Measurements from ENCODE around the gene SCN9A.
"Not testable (repeated sequence)": the region's sequence is repeated elsewhere in the genome, so short reads cannot be mapped to it uniquely, and the experiment has no call there.

Gene SCN9A

DNA sequence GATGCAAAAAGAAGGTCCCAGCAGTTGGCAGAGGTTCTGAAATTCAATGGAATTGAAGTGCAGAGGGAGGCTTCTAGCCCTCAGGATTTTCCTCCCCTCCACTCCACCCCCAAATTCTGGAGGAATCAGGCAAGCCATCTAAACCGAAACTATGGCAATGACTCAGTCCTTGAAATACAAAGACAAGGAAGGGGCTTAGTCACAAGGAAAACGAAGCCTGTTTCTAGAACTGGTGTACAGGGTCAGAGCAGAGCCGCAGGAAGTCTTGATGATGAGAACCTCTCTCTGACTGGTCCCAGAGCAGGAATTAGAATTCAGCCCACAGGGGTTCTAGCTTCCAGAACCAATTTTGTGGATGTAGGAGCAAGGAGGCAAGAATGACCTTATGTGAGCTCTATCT lies 136.2 kb downstream of the SCN9A start:
- no peak for DNase-seq

DNA sequence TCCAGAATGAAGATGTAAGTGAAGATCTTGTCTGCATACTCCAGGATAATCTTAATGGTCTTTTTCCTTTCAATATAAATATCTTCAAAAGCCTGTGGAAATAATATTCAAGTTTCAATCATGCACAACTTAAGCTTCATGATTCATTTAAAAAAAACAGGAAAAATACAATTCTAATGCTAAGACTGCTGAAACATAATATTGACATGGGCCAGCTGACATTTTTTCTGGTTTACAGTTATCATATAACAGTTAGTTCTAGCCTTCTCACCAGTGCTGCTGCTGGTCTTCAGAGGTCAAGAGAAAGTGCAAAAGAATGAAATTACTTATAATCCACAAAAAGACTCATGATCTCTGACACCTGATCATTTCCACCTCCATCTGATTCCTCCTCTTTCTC lies 137.6 kb downstream of the SCN9A start:
- DNase-seq = no peak

DNA sequence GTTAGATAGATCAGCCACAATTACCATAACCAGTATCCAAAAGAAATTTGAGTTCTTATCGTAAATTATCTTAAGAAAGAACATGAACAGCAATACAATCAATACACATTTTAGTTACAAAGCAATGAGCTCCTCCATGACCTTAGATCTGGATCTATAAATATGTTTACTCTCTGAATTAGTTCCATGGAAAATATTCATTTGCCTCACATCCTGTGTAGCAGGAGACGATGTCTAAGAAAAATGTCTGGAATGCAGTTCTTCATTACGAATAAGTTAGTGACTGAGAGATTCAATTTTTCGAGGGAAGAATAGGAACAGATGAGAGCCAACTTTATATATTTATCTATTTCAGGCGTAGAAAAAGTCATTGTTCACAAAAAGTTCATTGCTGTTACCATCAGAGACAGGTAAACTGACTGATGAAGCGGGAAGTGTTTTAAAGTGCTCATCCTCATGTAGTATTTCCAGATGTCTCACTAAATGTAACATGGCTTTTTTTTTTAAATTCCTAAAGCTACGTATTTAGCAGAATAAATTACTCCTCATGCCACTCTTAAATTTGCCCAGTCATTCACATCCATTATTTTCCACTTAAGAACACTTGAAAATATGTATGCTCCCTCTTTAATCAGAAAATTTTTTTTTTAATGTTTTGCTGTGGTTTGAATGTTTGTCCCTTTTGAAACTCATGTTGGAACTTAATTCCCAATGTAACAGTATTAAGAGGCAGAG lies 141.5 kb downstream of the SCN9A start:
- DNase-seq = no peak

DNA sequence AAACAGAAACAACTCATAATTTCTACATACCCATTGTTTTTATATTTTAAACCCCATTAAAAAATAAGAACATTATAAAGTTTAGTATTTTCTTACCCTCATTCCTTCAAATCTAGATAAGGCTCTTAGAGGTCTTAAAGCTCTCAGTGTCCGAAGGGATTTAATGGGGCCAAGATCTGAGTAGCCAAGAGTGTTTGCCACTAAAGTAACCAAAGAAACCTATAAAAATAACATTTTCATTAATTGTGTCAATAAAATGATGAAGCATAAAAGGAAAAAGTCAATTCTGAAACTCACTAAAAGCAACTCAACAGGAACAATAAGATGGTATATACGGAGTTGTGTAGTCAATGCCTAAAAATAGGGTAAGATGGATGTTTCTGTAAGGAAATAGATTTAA lies 142.5 kb downstream of the SCN9A start:
- no peak for DNase-seq

DNA sequence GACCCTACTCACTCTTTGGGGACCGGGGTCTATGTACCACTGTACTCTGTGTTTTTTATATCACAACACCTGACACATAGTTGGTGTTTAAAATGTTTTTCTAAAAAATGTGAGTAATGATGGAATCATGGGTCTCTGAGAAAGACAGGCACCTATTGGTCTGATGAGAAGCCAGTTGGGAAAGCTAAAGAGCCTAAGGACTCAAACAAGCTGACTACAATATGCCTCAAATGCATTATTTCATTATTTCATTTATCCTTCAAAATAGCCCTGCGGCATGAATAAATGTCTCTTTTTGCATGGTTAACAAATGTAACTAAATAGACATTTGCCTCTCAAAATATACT lies 145.0 kb downstream of the SCN9A start:
- DNase-seq = no peak

DNA sequence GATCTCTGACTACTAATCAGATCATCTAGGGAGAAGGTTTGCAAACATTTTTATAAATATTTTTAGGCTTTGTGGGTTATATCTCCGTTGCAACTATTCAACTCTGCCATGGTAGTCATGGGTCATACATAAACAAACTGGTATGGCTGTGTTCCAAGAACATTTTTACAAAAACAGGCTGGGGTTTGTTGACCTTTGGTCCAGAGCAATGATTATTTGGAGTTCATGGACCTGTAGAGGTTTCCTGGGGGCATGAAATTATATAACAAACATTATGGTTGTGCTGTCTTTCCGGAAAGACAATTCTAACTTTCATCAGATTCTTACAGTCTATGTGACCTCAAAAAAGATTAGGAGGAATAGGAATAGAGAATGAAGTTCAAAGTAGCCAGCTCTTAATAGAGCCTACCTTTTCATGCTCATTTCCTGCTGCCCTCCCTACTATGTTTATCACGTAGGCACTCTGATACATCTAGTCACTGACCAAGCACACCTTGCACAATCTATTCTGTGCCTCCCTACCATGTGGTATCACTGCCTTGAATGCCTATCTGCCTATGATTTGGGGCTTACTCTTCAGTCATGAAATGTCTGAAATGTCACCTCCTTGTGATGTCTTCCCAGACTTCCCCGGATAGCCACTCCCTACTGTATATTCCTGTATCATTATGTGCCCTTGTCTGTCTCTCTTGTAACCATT lies 145.6 kb downstream of the SCN9A start:
- DNase-seq = no peak

DNA sequence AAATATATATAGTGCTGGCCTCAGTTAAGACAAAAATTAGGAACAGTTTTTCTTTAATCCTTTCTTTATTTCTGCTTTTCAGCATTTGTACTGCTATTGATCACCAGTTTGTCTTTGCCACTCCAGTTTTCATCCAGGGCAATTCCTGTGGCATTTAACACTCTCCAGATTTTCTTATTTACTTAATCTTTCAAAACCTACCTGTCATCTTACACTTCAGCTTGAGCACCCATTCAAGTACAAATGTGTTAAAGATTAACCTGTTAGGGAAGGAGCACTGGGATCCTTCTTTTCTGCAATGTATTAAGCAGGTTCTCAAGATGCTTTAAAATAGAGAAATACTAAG lies 146.1 kb downstream of the SCN9A start:
- DNase-seq = no peak

DNA sequence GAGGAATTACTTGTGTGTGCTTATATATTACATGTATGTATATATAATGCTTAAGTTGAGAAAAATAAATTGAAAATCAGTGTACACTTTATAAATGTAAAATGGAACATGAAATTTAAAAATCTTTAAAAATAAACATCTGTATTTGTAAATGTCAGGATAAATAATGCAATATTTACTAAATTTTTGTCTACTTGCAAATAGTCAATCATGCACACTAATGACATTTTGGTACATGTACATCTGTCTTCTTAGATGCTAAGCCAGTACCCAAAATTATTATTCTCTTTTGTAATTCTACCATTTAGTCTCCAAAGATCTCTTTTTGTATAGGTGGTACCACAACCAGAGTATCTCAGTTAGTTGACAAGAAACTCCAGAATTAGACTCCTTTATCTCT lies 151.5 kb downstream of the SCN9A start:
- DNase-seq = no peak

DNA sequence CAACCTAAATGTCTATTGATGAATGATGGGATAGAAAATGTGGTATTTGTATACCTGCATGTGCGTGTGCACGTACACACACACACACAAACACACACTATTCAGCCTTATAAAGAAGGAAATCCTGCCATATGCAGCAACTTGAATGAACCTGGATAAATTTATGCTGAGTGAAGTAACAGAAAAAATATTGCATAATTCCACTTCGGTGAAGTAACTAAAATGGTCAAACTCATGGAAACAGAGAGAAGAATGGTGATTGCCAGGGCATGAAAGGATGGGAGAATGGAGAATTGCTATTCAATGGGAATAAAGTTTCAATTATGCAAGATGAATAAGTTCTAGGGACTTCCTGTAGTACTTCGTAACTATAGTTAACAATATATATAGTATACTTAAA lies 152.4 kb downstream of the SCN9A start:
- DNase-seq = no peak

DNA sequence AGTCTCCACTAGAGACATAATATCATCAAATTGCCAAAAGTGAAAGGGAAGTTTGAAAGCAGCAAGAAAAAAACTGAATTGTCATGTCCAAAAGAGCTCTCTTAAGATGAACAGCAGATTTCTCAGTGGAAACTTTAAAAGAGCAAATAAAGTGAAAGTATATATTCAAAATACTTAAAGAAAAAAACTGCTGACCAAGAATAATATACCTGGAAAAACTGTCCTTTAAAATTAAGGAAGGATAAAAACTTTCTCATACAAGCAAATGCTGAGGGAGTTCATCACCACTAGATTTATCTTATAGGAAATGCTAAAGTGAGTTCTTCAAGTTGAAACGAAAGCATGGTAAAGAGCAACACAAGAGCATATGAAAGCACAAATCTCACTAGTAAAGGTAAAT lies 164.7 kb downstream of the SCN9A start:
- DNase-seq = no peak

DNA sequence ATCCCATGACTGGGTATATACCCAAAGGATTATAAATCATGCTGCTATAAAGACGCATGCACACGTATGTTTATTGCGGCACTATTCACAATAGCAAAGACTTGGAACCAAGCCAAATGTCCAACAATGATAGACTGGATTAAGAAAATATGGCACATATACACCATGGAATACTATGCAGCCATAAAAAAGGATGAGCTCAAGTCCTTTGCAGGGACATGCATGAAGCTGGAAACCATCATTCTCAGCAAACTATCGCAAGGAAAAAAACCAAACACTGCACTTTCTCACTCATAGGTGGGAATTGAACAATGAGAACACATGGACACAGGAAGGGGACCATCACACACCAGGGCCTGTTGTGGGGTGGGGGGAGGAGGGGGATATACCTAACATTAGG lies 165.8 kb downstream of the SCN9A start:
- not testable (repeated sequence) for DNase-seq

DNA sequence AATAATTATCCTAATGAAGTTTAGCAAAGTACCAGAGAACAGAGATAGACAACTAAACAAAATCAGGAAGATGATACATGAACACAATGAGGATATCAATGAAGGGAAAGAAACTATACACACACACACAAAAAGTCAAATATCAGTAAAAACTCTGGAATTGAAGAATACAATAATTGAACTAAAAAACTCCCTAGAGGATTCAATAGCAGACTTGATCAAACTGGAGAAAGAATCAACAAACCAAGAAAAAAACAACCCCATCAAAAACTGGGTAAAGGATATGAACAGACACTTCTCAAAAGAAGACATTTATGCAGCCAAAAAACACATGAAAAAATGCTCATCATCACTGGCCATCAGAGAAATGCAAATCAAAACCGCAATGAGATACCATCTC lies 166.4 kb downstream of the SCN9A start:
- DNase-seq = not testable (repeated sequence)

DNA sequence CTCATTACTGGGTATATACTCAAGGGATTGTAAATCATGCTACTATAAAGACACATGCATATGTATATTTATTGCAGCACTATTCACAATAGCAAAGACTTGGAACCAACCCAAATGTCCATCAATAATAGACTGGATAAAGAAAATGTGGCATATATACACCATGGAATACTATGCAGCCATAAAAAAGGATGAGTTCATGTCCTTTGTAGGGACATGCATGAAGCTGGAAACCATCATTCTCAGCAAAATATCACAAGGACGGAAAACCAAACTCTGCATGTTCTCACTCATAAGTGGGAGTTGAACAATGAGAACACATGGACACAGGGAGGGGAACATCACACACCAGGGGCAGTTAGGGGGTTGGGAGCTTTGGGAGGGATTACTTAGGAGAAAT lies 169.6 kb downstream of the SCN9A start:
- not testable (repeated sequence) for DNase-seq

DNA sequence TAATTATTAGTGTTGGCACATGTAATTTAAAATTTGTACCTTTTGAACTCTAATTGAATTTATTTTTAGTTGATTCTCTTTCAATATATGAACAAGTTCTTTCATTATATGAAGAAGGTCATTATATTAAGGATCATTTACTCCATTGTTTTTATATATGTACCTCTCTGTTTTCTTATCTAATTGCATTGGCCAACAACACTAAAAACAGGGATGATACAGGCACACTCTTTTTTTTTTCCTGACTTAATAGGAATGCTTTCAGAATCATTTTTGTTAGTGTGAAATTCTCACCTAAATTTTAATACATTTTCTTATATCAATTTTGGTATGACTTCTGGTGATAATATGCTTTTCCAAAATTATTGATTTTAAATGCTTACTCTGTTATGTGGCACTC lies 173.0 kb downstream of the SCN9A start:
- no peak for DNase-seq

DNA sequence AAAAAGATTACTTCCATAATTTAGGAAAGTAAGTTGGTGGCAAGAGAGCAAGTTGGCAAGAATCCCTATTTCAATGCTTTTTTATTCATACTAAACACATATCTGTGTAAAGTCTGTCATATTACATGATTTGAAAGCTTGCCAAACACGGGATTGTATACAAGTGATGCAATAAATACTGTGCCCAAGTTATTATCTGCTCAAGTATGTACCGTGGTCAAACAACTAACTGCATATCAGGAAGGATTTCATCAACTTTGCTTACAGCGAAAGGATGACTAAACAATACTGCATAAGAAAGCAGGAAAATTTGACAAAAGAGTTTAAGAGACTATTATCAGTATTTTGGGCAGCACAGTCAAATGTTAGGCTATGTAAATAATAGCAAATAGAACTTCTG lies 178.3 kb downstream of the SCN9A start:
- no peak for DNase-seq

DNA sequence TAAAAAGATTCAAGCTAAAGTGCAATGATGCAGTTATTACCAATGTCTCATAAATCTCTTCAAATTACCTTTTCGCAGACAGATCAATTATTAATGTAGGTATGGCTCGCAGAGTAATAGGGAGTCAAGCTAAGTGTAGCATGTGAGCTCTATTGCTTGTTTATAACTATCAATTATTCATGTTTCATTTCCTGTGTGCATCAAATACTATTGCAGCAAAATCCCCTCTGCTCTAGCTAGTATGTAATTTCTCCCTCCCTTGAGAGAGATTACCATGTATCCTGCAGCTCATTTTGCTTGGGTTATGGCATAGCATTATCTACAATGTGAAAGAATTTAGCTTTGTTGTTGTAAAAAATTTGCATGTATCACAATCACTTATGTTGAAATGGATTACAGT lies 182.3 kb downstream of the SCN9A start:
- DNase-seq = no peak

DNA sequence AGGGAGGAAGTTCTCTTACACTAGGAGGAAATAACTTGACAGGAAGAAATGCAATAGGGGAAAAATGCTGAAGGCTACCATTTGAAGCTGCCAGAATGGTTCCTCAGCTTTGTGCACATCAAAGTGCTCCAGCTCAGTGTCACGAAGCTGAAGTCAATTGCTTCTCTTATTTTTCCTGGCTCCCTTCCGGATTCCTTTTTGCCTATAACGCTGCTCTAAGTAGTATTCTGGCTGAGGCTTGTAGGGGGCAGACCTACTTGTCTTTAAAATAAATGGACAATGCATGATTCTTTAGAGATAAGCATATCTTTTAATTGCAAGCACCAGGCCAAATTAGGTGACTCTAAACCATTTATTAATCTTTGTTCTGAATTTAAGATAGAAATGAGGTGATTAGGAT lies 187.7 kb downstream of the SCN9A start:
- DNase-seq = no peak

DNA sequence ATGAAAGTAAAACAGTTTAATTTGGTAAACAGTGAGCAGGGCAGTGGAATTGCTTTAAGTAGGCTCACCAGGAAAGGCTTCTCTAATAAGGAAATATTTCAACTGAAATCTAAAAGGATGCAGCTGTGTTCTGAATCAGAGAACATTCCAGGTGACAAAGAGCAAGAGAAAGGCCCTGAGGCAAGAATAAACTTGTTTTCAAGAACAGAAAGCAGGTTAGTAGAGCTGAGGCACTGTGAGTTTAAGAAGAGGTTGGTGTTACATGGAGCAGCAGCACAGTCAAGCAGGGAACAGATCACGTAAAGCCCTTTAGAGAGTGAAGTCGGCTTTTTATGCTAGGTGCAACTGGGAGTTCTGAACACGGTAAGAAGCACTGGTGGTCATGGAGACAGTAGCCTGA lies 191.0 kb downstream of the SCN9A start:
- DNase-seq = no peak

DNA sequence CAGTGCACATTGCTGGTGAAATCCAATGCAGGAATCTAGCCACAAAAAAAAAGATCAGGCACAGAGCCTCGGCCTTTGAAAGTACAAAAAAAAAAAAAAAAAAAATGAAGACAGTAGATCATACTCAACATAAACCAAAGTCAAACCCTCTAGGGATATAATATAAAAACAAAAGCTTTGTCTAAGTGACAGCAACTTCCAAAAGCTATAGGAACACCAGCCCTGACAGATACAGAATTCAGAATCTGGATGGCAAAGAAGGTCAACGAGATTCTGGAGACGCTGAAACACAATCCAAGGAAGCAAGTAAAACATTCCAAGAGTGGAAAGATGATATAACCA lies 194.0 kb downstream of the SCN9A start:
- DNase-seq = no peak

DNA sequence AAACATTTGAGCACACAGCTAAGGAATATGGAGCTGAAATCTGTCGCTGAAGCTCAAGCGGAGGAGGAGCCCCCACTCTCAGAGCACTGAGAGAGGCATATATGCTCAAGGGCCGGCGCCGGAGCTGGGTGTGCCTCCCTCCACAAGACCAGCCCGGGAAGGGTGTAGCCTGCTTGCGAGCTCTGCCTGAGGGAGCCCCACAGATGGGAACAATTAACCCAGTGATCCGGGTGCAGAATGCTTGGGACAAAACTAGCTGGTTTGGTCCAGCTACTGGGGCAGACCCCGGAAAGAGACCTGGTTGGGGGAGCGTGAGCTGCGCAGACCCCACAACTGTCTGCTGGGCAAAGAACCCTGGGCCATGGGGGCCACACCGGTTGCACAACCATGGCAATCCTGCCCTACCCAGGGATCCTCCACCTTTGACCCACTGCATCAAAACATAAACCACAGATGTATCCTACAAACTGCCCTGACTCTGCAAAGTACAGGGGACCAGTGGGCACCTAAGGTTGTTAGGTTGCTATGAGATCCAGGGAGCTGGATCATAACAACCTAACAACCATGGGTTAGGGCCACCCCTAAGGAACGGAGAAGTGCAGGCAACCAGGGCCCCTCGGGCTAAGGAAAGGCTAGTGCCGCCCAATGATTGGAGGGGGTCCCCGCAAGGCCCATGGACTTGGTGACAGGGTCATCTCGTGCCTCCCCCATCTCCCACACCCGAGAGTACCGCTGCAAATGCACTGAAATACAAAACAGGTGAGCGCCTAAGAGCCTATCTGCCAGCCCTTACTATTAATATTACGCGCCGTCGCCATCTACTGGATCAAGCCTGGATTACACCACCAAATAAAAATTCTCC lies 194.6 kb downstream of the SCN9A start:
- no peak for DNase-seq

DNA sequence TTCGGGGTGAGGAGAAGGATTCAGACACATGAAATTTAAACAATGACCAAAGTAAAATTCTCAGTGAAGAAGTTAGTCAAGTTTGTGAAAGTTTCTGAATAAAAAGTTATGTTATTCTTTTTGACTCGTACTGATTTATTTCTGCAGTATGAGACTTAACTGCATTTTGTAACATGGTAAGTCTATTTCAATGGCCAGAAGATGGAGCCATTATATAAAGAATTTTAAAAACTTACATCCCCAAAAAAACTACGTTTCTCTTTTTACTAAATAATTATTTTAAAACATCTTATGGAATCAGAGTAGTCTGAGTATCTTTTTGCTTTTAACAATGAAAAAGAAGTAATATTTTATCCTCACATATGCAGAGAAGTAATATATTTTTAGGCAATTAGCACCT lies 196.5 kb downstream of the SCN9A start:
- no peak for DNase-seq

DNA sequence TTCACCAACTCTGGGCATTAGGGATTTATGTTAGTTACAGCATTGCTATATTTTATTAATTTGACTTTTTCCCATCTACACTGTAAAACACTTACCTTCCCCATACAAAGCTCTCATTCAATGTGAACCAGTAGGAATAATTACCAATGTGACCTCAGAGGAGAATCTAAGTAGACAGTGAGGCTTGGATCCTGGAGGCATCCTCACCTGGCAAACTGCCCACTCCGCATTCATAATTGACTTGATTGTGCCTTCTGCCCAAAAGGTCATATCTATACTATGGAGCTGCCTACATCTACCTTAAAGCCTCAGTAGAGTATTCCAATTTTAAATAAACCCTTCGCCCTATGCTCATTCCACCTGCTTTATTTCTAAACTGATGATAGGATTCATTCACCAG lies 202.5 kb downstream of the SCN9A start:
- no peak for DNase-seq

DNA sequence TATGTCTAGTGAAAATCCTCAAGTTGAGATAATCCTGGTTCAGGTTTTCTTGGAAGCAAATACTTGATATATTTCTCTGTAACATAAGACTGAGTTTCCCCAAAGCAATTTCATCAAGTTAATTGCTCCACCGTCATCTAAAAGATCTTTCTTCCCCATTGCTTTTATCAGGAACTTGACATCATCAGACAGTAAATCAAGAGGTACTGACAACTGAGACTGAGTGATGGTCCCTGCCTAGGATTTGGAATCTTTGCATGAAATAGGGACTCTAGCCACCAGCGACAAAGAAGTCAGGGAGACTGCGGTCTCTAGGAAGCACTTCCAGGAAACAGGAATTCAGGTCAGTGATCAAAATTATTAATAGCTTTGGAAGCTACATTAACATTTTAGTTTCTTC lies 204.5 kb downstream of the SCN9A start:
- no peak for DNase-seq

DNA sequence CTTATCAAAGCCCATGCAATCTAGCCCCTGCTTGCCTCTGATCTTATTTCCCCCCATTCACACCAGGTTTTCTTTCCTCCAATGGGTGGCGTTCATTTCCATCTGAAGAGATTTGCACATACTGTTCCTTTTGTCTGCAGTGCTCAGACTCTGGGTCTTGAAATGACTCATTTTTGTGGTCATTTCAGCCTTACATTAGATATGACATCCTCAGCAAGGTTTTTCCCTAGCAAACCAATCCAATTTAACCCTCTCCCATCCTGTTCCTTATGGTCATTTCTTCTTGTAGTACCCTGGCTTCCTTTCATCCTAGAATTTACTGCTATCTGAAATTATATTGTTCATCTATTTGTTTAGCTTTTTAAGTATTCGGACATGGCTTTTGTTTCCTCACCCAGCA lies 205.4 kb downstream of the SCN9A start:
- DNase-seq = no peak
